A549 (cell line): ENCODE results near the gene RPS21. TPM values are rescaled to one million over a fixed set of nuclear protein-coding genes. Genes with fewer than 3 reads are reported as not detected.

Experiments
- ATAC-seq, 2 experiments: fragments of 200-7000 bp in 1 of 2; fragments of >200 bp in 1 of 2; cut with Nextera tagmentation in 1 of 2; cut with Tn5 transposase in 1 of 2; 3 replicates each; pipeline versions ENCODE4 v1.8.0 to v1.9.1; 2018 to 2020; ENCODE audit warnings: mild to moderate bottlenecking in 1 of 2, moderate library complexity in 1 of 2
- CTCF ChIA-PET: fragments of 300-600 bp; sonication (Branson Sonifier 250); formaldehyde crosslinking; extraction: SDS; loops from one replicate; lab custom pipeline; 2021; ENCODE audit warnings: antibody characterized with exemption, inconsistent platforms; lab: Yijun Ruan, JAX
- POLR2A ChIA-PET: fragments of 350-600 bp; formaldehyde crosslinking; extraction: SDS; loops from one replicate; lab custom pipeline; 2021; ENCODE audit warnings: antibody characterized with exemption, inconsistent platforms; lab: Yijun Ruan, JAX
- DNase-seq, 2 experiments: peaks; one replicate each; pipeline versions ENCODE4 v3.0.0 to v3.0.0-alpha.2; 2011 to 2016; ENCODE audit warnings: low read depth in 1 of 2, low spot score in 1 of 2
- FAIRE-seq: peaks from 2 replicates; lab custom pipeline; 2011; peaks lifted over from hg19 to GRCh38; lab: Jason Lieb, UNC
- H3K27ac ChIP-seq, 2 experiments: fragments of >200 bp; sonication (Bioruptor Twin); formaldehyde crosslinking; 3 replicates each; pipeline ENCODE4 v1.5.1; 2016 to 2017
- H3K4me1 ChIP-seq: fragments of >200 bp; sonication (Bioruptor Twin); formaldehyde crosslinking; 3 replicates; pipeline ENCODE4 v1.6.1; 2016
- H3K4me2 ChIP-seq: fragments of >200 bp; sonication (Bioruptor Twin); formaldehyde crosslinking; 3 replicates; pipeline ENCODE4 v1.6.1; 2016
- H3K4me3 ChIP-seq: fragments of >200 bp; sonication (Bioruptor Twin); formaldehyde crosslinking; 3 replicates; pipeline ENCODE4 v1.5.1; 2016
- H3K9me3 ChIP-seq: fragments of >200 bp; sonication (Bioruptor Twin); formaldehyde crosslinking; 3 replicates; pipeline ENCODE4 v1.6.1; 2016
- BHLHE40 ChIP-seq: IDR thresholded peaks from 2 replicates; pipeline ENCODE4 v1.6.1; 2012; ENCODE audit warnings: low read depth, low read length, inconsistent platforms
- CBX2 ChIP-seq: fragments of 200-600 bp; sonication (generic); IDR thresholded peaks from 2 replicates; pipeline ENCODE4 v1.6.1; 2016; ENCODE audit warnings: low read depth, mild to moderate bottlenecking, borderline replicate concordance
- CEBPB ChIP-seq, 2 experiments: fragments of >200 bp in 1 of 2; sonication (Bioruptor Twin) in 1 of 2; formaldehyde crosslinking in 1 of 2; IDR thresholded peaks; 2 replicates each; pipeline ENCODE4 v1.6.1; 2012 to 2016
- CHD2 ChIP-seq: fragments of 150-350 bp; IDR thresholded peaks from 2 replicates; pipeline ENCODE4 v1.6.1; 2014; ENCODE audit warnings: low read length; ENCODE audit not compliant: partially characterized antibody
- CTCF ChIP-seq: fragments of >200 bp; sonication (Bioruptor Twin); formaldehyde crosslinking; IDR thresholded peaks from 3 replicates; pipeline ENCODE4 v1.5.1; 2016
- FOSL2 ChIP-seq, 2 experiments: fragments of 450-650 bp in 1 of 2; fragments of >200 bp in 1 of 2; sonication (Bioruptor Twin) in 1 of 2; formaldehyde crosslinking; IDR thresholded peaks; 2 replicates each; pipeline versions ENCODE4 v1.5.0 to v1.6.1; 2016 to 2020; ENCODE audit warnings: mild to moderate bottlenecking in 1 of 2, moderate library complexity in 1 of 2
- GATA3 ChIP-seq: IDR thresholded peaks from 2 replicates; pipeline ENCODE4 v1.6.1; 2012; ENCODE audit warnings: borderline replicate concordance
- HES2 ChIP-seq: fragments of >200 bp; sonication (Bioruptor Twin); formaldehyde crosslinking; IDR thresholded peaks from 2 replicates; pipeline ENCODE4 v1.6.1; 2016
- HOXB13 ChIP-seq: fragments of 250-450 bp; sonication (Bioruptor Pico); IDR thresholded peaks from 2 replicates; pipeline ENCODE4 v1.5.0; 2020; ENCODE audit warnings: low read depth, mild to moderate bottlenecking, moderate library complexity
- HOXB5 ChIP-seq: fragments of 250-450 bp; sonication (Bioruptor Pico); IDR thresholded peaks from 2 replicates; pipeline ENCODE4 v1.5.0; 2020; ENCODE audit warnings: mild to moderate bottlenecking, moderate library complexity
- KDM5A ChIP-seq: fragments of 200-600 bp; sonication (generic); IDR thresholded peaks from 2 replicates; pipeline ENCODE4 v1.6.1; 2016; ENCODE audit warnings: antibody characterized with exemption, mild to moderate bottlenecking
- MAX ChIP-seq: IDR thresholded peaks from 2 replicates; pipeline ENCODE4 v1.6.1; 2012
- NPAS2 ChIP-seq: fragments of 250-450 bp; sonication (Bioruptor Pico); IDR thresholded peaks from 2 replicates; pipeline ENCODE4 v1.8.0; 2022; ENCODE audit warnings: mild to moderate bottlenecking, moderate library complexity, borderline replicate concordance
- NR3C1 ChIP-seq: fragments of >200 bp; sonication (Bioruptor Twin); formaldehyde crosslinking; IDR thresholded peaks from 3 replicates; pipeline ENCODE4 v1.6.1; 2017
- PBX3 ChIP-seq: IDR thresholded peaks from 2 replicates; pipeline ENCODE4 v1.6.1; 2012
- POLR2A ChIP-seq: IDR thresholded peaks from 2 replicates; pipeline ENCODE4 v1.6.1; 2012; ENCODE audit warnings: mild to moderate bottlenecking, low read length
- POLR2AphosphoS2 ChIP-seq: conservative IDR thresholded peaks from 2 replicates; pipeline ENCODE4 v1.6.1; 2012; ENCODE audit warnings: low read length, improper control_type of control experiment, inconsistent platforms
- RARB ChIP-seq: fragments of 250-450 bp; sonication (Bioruptor Pico); IDR thresholded peaks from 2 replicates; pipeline ENCODE4 v1.8.0; 2021; ENCODE audit warnings: mild to moderate bottlenecking, moderate library complexity
- REST ChIP-seq: fragments of 200-600 bp; sonication (generic); IDR thresholded peaks from 2 replicates; pipeline ENCODE4 v1.6.1; 2016; ENCODE audit warnings: antibody characterized with exemption, mild to moderate bottlenecking, moderate library complexity
- RFX5 ChIP-seq: fragments of 450-650 bp; IDR thresholded peaks from 2 replicates; pipeline ENCODE4 v1.7.1; 2014; ENCODE audit warnings: antibody characterized with exemption, mild to moderate bottlenecking, moderate library complexity
- SMC3 ChIP-seq: fragments of >200 bp; sonication (Bioruptor Twin); formaldehyde crosslinking; IDR thresholded peaks from 3 replicates; pipeline ENCODE4 v1.6.1; 2018; ENCODE audit warnings: inconsistent platforms
- TP53 ChIP-seq: fragments of 250-450 bp; sonication (Bioruptor Pico); IDR thresholded peaks from 2 replicates; pipeline ENCODE4 v1.5.0; 2021; ENCODE audit warnings: mild to moderate bottlenecking, moderate library complexity
- USF2 ChIP-seq: fragments of 450-650 bp; IDR thresholded peaks from 2 replicates; pipeline ENCODE4 v1.6.1; 2014; ENCODE audit warnings: antibody characterized with exemption
- ZSCAN20 ChIP-seq: fragments of 250-450 bp; sonication (Bioruptor Pico); IDR thresholded peaks from 2 replicates; pipeline ENCODE4 v1.8.0; 2022; ENCODE audit warnings: mild to moderate bottlenecking, moderate library complexity
- WGBS: methylation state at CpG from one replicate; pipeline ENCODE4 v1.1.6; 2017; ENCODE audit errors: missing lambda C conversion rate; 5-methylcytosine and 5-hydroxymethylcytosine counted together
- polyA plus RNA-seq, 4 experiments: library from polyadenylated mRNA; depleted of rRNA in 3 of 4; stranded (reverse); fragments of >200 nt; fragmentation: RNase III in 1 of 4; extraction: RNeasy Plus Mini Kit Qiagen cat#74134 plus additional on column Dnase treatment in 1 of 4; gene quantifications; 2 replicates in 3 of 4; 3 replicates in 1 of 4; pipeline ENCODE4 v1.2.3, GENCODE V29; 2011 to 2017

RPS21 gene
- polyA plus RNA-seq, 2 of the 4 experiments (the other 2 are of a cell fraction) = 2,862 to 4,026 TPM

GRCh38 chr20:62392621-62393334 is 5.9 kb downstream of the RPS21 start (continued):
- no peak for TF ChIP-seq HES2
- TF ChIP-seq MAX = no peak

- no peak for DNase-seq
- ChIA-PET CTCF (interaction anchor here (1.2 to 6.0 kb wide), 5 partner anchors 8 to 415 kb away, joined by 3 to 38 read pairs (median 11); no protein-coding TSS in a partner anchor), POLR2A (interaction anchor here (0.5 kb wide), 1 partner anchor 289 kb away, joined by 6 read pairs; no protein-coding TSS in a partner anchor)
- Histone ChIP-seq H3K4me3 (no peak overlapping the region), H3K4me2 (no peak overlapping the region), H3K27ac (no peak overlapping the region), H3K4me1 (peaks cover 10% of the 10 kb centered on the region)
- no peak for FAIRE-seq
- 92% methylated on average over 12 of the region's 12 CpGs for WGBS
- ATAC-seq = no peak
- TF ChIP-seq HOXB13 (CRISPR knock-in tag) (no peak), USF2 (no peak), ZSCAN20 (CRISPR knock-in tag) (no peak), PBX3 (no peak), BHLHE40 (no peak), RFX5 (no peak), TP53 (CRISPR knock-in tag) (no peak), GATA3 (no peak), POLR2AphosphoS2 (no peak), CHD2 (no peak), POLR2A (no peak), CTCF (no peak), CBX2 (no peak), HOXB5 (no peak)
- TF ChIP-seq, all 56 proteins: peak for 0
- H3K9me3 ChIP-seq = no peaks in the 10 kb centered on the region
Observed at GRCh38 chr20:62393335-62393665, 6.4 kb downstream of the RPS21 start.

GRCh38 chr20:62393830-62394229 is 6.9 kb downstream of the RPS21 start:
- DNase-seq (no peak), FAIRE-seq (no peak), ATAC-seq (no peak)
- Histone ChIP-seq H3K9me3 (no peaks in the 10 kb centered on the region), H3K4me1 (peaks cover 5% of the 10 kb centered on the region; the same call in 2 of the 3 replicates), H3K4me2 (no peak overlapping the region), H3K27ac (no peak overlapping the region), H3K4me3 (no peak overlapping the region)
- ChIA-PET POLR2A (no interaction called here), CTCF (interaction anchor here (1.0 to 3.9 kb wide), 7 partner anchors 11 to 415 kb away, joined by 3 to 13 read pairs (median 5); no protein-coding TSS in a partner anchor)
- WGBS = 88% methylated on average over 20 of the region's 24 CpGs
- TF ChIP-seq NR3C1 (no peak), HOXB13 (CRISPR knock-in tag) (no peak), FOSL2 (IDR thresholded peaks at IDR 0.05) (no peak), FOSL2 (CRISPR knock-in tag; IDR thresholded peaks at IDR 0.05) (no peak), KDM5A (no peak), NPAS2 (CRISPR knock-in tag) (no peak), PBX3 (no peak), SMC3 (no peak), RARB (CRISPR knock-in tag) (no peak), CEBPB (IDR thresholded peaks at IDR 0.05) (no peak), MAX (no peak), REST (no peak), BHLHE40 (no peak), GATA3 (no peak)
